HepG2 (cell line): ENCODE results near the gene ASIC3. TPM values are rescaled to one million over a fixed set of nuclear protein-coding genes. Genes with fewer than 3 reads are reported as not detected.

Source experiments
- CC2D1A ChIP-seq: sonication (generic); formaldehyde crosslinking; IDR thresholded peaks from 2 replicates; pipeline ENCODE4 v1.8.1; 2023; ENCODE audit warnings: mild to moderate bottlenecking, missing genetic modification reagents
- HDAC1 ChIP-seq: sonication (generic); formaldehyde crosslinking; IDR thresholded peaks from 2 replicates; pipeline ENCODE4 v1.5.1; 2020; ENCODE audit warnings: mild to moderate bottlenecking, missing genetic modification reagents
- HDAC2 ChIP-seq: sonication (generic); formaldehyde crosslinking; IDR thresholded peaks from 2 replicates; pipeline ENCODE4 v1.4.0; 2020; ENCODE audit warnings: missing genetic modification reagents
- HMGXB4 ChIP-seq, 2 experiments: sonication (generic) in 1 of 2; formaldehyde crosslinking in 1 of 2; IDR thresholded peaks; 2 replicates each; pipeline versions ENCODE4 v1.4.0 to v1.6.1; 2018 to 2020; ENCODE audit warnings: missing genetic modification reagents in 2 of 2, borderline replicate concordance in 1 of 2, low read depth in 1 of 2, mild to moderate bottlenecking in 1 of 2, missing biosample characterization in 1 of 2
- HNRNPL ChIP-seq: fragments of 200-400 bp; formaldehyde crosslinking; IDR thresholded peaks from 2 replicates; pipeline ENCODE4 v1.6.1; 2017; ENCODE audit warnings: mild to moderate bottlenecking, low read depth, low read length
- MBD4 ChIP-seq: IDR thresholded peaks from 2 replicates; pipeline ENCODE4 v1.6.1; 2012; ENCODE audit warnings: low read length, inconsistent platforms, borderline replicate concordance
- MIER3 ChIP-seq: IDR thresholded peaks from 2 replicates; pipeline ENCODE4 v1.6.1; 2016; ENCODE audit warnings: missing compliant biosample characterization, borderline replicate concordance
- RCOR2 ChIP-seq: IDR thresholded peaks from 2 replicates; pipeline ENCODE4 v1.6.1; 2016; ENCODE audit warnings: missing biosample characterization, missing genetic modification reagents
- SALL2 ChIP-seq: sonication (generic); formaldehyde crosslinking; IDR thresholded peaks from 2 replicates; pipeline ENCODE4 v1.8.1; 2023; ENCODE audit warnings: mild to moderate bottlenecking, missing genetic modification reagents, inconsistent platforms
- SP2 ChIP-seq: sonication (generic); formaldehyde crosslinking; IDR thresholded peaks from 2 replicates; pipeline ENCODE4 v1.5.1; 2020; ENCODE audit warnings: mild to moderate bottlenecking, missing genetic modification reagents
- SP5 ChIP-seq: IDR thresholded peaks from 2 replicates; pipeline ENCODE4 v1.6.1; 2016; ENCODE audit warnings: low read depth, borderline replicate concordance
- ZEB1 ChIP-seq: IDR thresholded peaks from 2 replicates; pipeline ENCODE4 v1.6.1; 2012; ENCODE audit warnings: mild to moderate bottlenecking, low read depth, inconsistent platforms; ENCODE audit not compliant: insufficient replicate concordance
- ZFP90 ChIP-seq: sonication (generic); formaldehyde crosslinking; IDR thresholded peaks from 2 replicates; pipeline ENCODE4 v1.8.0; 2022; ENCODE audit warnings: missing genetic modification reagents, mild to moderate bottlenecking, inconsistent platforms, borderline replicate concordance
- ZNF256 ChIP-seq: sonication (generic); formaldehyde crosslinking; conservative IDR thresholded peaks from 2 replicates; pipeline ENCODE4 v1.4.0; 2020; ENCODE audit warnings: missing genetic modification reagents
- ZNF263 ChIP-seq: sonication (generic); formaldehyde crosslinking; IDR thresholded peaks from 2 replicates; pipeline ENCODE4 v1.4.0; 2020; ENCODE audit warnings: missing genetic modification reagents
- ZNF318 ChIP-seq: sonication (generic); formaldehyde crosslinking; IDR thresholded peaks from 2 replicates; pipeline ENCODE4 v1.4.0; 2020; ENCODE audit warnings: mild to moderate bottlenecking, missing genetic modification reagents
- ZNF432 ChIP-seq: sonication (generic); formaldehyde crosslinking; IDR thresholded peaks from 2 replicates; pipeline ENCODE4 v1.5.0; 2020; ENCODE audit warnings: missing genetic modification reagents, mild to moderate bottlenecking, borderline replicate concordance
- ZNF567 ChIP-seq: sonication (generic); formaldehyde crosslinking; IDR thresholded peaks from 2 replicates; pipeline ENCODE4 v1.8.1; 2023; ENCODE audit warnings: mild to moderate bottlenecking, missing genetic modification reagents, borderline replicate concordance
- polyA plus RNA-seq, 8 experiments: library from polyadenylated mRNA; depleted of rRNA in 3 of 8; stranded (reverse) in 7 of 8; unstranded in 1 of 8; fragments of >200 nt; fragmentation: Illumina TruSeq in 4 of 8; extraction: Trizol in 4 of 8; gene quantifications; 2 replicates each; pipeline versions ENCODE4 v1.2.1 to v1.2.3, GENCODE V29; 2011 to 2016; ENCODE audit warnings: low read depth in 4 of 8, missing spikeins in 1 of 8, mixed read lengths in 1 of 8; ENCODE audit not compliant: insufficient read depth in 1 of 8
- total RNA-seq, 5 experiments: library from RNA; depleted of rRNA; stranded (reverse); fragments of >200 nt; fragmentation: Illumina TruSeq; extraction: Trizol; gene quantifications; 2 replicates each; pipeline ENCODE4 v1.2.3, GENCODE V29; 2016; ENCODE audit warnings: low read depth in 1 of 5

Gene ASIC3
- total and polyA plus RNA-seq, 2 of the 13 experiments (the other 11 are each of a cell fraction or from before 2014, with no cell fraction given) = 0.51 TPM; not detected in 1

GRCh38 chr7:151028131-151028947, 20.0 kb upstream of the ASIC3 start, which contains the start of gene ABCB8 (continued):
- TF ChIP-seq HDAC2 (CRISPR knock-in tag) (no peak; the same call in none of the 2 replicates), CC2D1A (no peak), RCOR2 (CRISPR knock-in tag) (no peak), SALL2 (0 out of 2 replicates have a peak, but pooled peaks have one; percentile 52), ZNF256 (CRISPR knock-in tag) (no peak; the same call in 1 of the 2 replicates), MIER3 (CRISPR knock-in tag) (peak; percentile 70; the same call in 1 of the 2 replicates), SP5 (CRISPR knock-in tag) (0 out of 2 replicates have a peak, but pooled peaks have one; percentile 51), ZNF318 (no peak), MBD4 (no peak), ZNF432 (CRISPR knock-in tag) (no peak), SP2 (CRISPR knock-in tag) (peak; percentile 99), ZEB1 (peak; percentile 34), HMGXB4 (CRISPR knock-in tag; IDR thresholded peaks at IDR 0.05; ENCODE audit: borderline replicate concordance in 1 of 2, low read depth in 1 of 2) (peak in 1 of 2 experiments; percentile 76; a peak in 1 of 4 replicates), ZNF567 (CRISPR knock-in tag) (no peak), ZFP90 (no peak), HDAC1 (CRISPR knock-in tag) (peak; percentile 83), ZNF263 (CRISPR knock-in tag) (peak; percentile 90), HNRNPL (no peak)
